Neuronal stem cell (in vitro differentiated cells): ENCODE data around the gene HSF2BP.

Experiments used
- DNase-seq: peaks from one replicate; pipeline ENCODE4 v3.0.0-alpha.2; 2013; ENCODE audit warnings: low spot score
- H2AFZ ChIP-seq: one replicate; pipeline ENCODE4 v1.6.1; 2013; ENCODE audit warnings: mild to moderate bottlenecking, low read length, inconsistent platforms
- H2AK5ac ChIP-seq: 2 replicates; pipeline ENCODE4 v1.6.1; 2013; ENCODE audit warnings: low read depth, mild to moderate bottlenecking, inconsistent platforms, low read length, moderate library complexity, mixed read lengths
- H2BK120ac ChIP-seq: 2 replicates; pipeline ENCODE4 v1.6.1; 2013; ENCODE audit warnings: low read depth, mild to moderate bottlenecking, inconsistent platforms, low read length, moderate library complexity, mixed read lengths
- H2BK12ac ChIP-seq: one replicate; pipeline ENCODE4 v1.6.1; 2013; ENCODE audit warnings: low read length, inconsistent platforms
- H2BK15ac ChIP-seq: 2 replicates; pipeline ENCODE4 v1.6.1; 2013; ENCODE audit warnings: mild to moderate bottlenecking, low read length, inconsistent platforms, mixed read lengths
- H2BK5ac ChIP-seq: one replicate; pipeline ENCODE4 v1.6.1; 2013; ENCODE audit warnings: inconsistent platforms, mild to moderate bottlenecking, low read length, moderate library complexity
- H3K14ac ChIP-seq: one replicate; pipeline ENCODE4 v1.6.1; 2013; ENCODE audit warnings: low read length, inconsistent platforms
- H3K18ac ChIP-seq: 2 replicates; pipeline ENCODE4 v1.6.1; 2013; ENCODE audit warnings: low read length, inconsistent platforms
- H3K23ac ChIP-seq: 2 replicates; pipeline ENCODE4 v1.6.1; 2013; ENCODE audit warnings: low read depth, mild to moderate bottlenecking, mixed read lengths, low read length, inconsistent platforms; ENCODE audit not compliant: poor library complexity
- H3K27ac ChIP-seq: replicated peaks from 3 replicates; pipeline ENCODE4 v1.5.1; 2013; ENCODE audit warnings: low read length, inconsistent platforms
- H3K27me3 ChIP-seq, 3 experiments: 2 replicates each; pipeline ENCODE4 v1.6.1; 2013; ENCODE audit warnings: low read length in 3 of 3, mild to moderate bottlenecking in 2 of 3, inconsistent platforms in 1 of 3, low read depth in 1 of 3, mixed read lengths in 1 of 3, moderate library complexity in 1 of 3; ENCODE audit not compliant: control insufficient read depth in 3 of 3, insufficient read depth in 3 of 3
- H3K36me3 ChIP-seq, 2 donors: replicated peaks in 1 of 2; 2 replicates each; pipeline ENCODE4 v1.6.1; 2013; ENCODE audit warnings: low read length in 2 of 2; ENCODE audit not compliant: control insufficient read depth in 2 of 2, insufficient read depth in 2 of 2
- H3K4ac ChIP-seq: 2 replicates; pipeline ENCODE4 v1.6.1; 2013; ENCODE audit warnings: inconsistent platforms, mild to moderate bottlenecking, low read length, moderate library complexity
- H3K4me1 ChIP-seq, 2 donors: 1 replicate in 1 of 2; 2 replicates in 1 of 2; pipeline ENCODE4 v1.6.1; 2013; ENCODE audit warnings: low read length in 2 of 2, low read depth in 1 of 2; ENCODE audit not compliant: control insufficient read depth in 2 of 2, insufficient read depth in 1 of 2
- H3K4me2 ChIP-seq: one replicate; pipeline ENCODE4 v1.6.1; 2013; ENCODE audit warnings: mild to moderate bottlenecking, low read length, inconsistent platforms; ENCODE audit not compliant: insufficient read depth, poor library complexity, severe bottlenecking
- H3K4me3 ChIP-seq, 2 donors: 2 replicates each; pipeline ENCODE4 v1.5.1; 2013; ENCODE audit warnings: low read length in 2 of 2, mild to moderate bottlenecking in 2 of 2, inconsistent platforms in 1 of 2, moderate library complexity in 1 of 2
- H3K79me1 ChIP-seq: one replicate; pipeline ENCODE4 v1.6.1; 2013; ENCODE audit warnings: low read depth, mild to moderate bottlenecking, inconsistent platforms, low read length, moderate library complexity
- H3K9ac ChIP-seq: one replicate; pipeline ENCODE4 v1.6.1; 2013; ENCODE audit warnings: mild to moderate bottlenecking, low read depth, low read length, inconsistent platforms; ENCODE audit not compliant: poor library complexity
- H3K9me3 ChIP-seq, 2 donors: replicated peaks in 1 of 2; 2 replicates each; pipeline versions ENCODE3 to v1.6.1; 2013; ENCODE audit warnings: low read length in 2 of 2, mild to moderate bottlenecking in 2 of 2, inconsistent platforms in 1 of 2, low read depth in 1 of 2, mixed read lengths in 1 of 2, moderate library complexity in 1 of 2; ENCODE audit not compliant: control insufficient read depth in 2 of 2, insufficient read depth in 1 of 2
- H4K8ac ChIP-seq: one replicate; pipeline ENCODE4 v1.6.1; 2013; ENCODE audit warnings: low read depth, mild to moderate bottlenecking, inconsistent platforms, low read length, moderate library complexity
- H4K91ac ChIP-seq: one replicate; pipeline ENCODE4 v1.6.1; 2013; ENCODE audit warnings: low read length, low read depth, mild to moderate bottlenecking, inconsistent platforms; ENCODE audit not compliant: poor library complexity
- WGBS, 2 donors: extraction: QIAGEN DNeasy Blood & Tissue Kit; methylation state at CpG; one replicate each; pipeline ENCODE4 v1.1.7; 2013; ENCODE audit warnings: missing lambda C conversion rate in 2 of 2, mixed read lengths in 1 of 2; ENCODE audit not compliant: insufficient read length in 2 of 2, insufficient replicate concordance in 1 of 2; ENCODE audit errors: extremely low coverage in 2 of 2; 5-methylcytosine and 5-hydroxymethylcytosine counted together

The HSF2BP gene

DNA sequence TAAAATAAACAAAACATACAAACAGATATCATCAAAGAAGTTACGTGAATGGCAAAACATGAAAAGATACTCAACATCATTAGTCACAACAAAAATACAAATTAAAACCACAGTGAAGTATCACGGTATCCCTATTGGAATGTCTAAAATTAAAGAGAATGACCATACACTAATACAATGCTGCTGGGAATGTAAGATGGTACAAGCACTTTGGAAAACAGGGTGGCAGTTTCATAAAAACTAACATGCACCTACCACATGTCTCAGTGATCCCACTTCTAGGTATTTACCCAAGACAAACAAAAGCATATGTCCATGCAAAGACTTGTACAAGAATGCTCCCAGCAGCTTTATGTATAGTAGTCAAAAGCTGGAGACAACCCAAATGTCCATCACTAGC lies 69.1 kb downstream of the HSF2BP start:
- Histone ChIP-seq H2BK12ac (no peak overlapping the region), H2AFZ (no peak overlapping the region), H2BK15ac (no peak overlapping the region), H3K27ac (no peak overlapping the region), H3K36me3 (no peaks in the 10 kb centered on the region), H3K79me1 (no peaks in the 10 kb centered on the region), H2BK120ac (no peak overlapping the region), H3K4me1 (peaks cover 9 to 20% of the 10 kb centered on the region in 2 donors), H3K4me2 (no peak overlapping the region), H2AK5ac (no peak overlapping the region), H3K4ac (no peak overlapping the region), H4K8ac (no peak overlapping the region), H3K9ac (no peak overlapping the region), H3K23ac (no peak overlapping the region), H3K4me3 (no peak overlapping the region), H3K9me3 (peaks cover 0 to 2% of the 10 kb centered on the region in 2 donors), H3K27me3 (no peaks in the 10 kb centered on the region), H4K91ac (no peak overlapping the region), H3K18ac (no peak overlapping the region), H3K14ac (no peak overlapping the region), H2BK5ac (no peak overlapping the region)
- WGBS, 2 donors: no CpG with 5 or more reads among the region's 2 CpGs
- no peak for DNase-seq

DNA sequence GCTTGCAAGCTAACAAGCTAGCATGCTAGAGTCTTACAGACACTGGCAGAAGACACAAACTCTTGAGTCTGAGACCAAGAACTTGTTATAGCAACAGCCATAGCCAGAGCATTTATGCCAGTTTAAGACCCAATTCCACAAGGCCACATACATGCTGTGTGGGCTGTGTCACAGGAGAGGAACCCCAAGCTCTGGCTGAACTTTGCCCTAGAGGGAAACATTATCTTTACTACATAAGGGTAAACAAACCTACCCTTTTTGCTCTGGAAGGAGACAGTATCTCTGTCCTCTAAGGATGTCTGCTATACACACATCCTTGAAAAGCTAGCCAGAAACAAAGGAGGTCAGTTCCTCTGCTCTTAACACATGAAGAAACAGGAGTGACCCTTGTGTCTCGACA lies 70.3 kb downstream of the HSF2BP start:
- no peak for DNase-seq
- H3K14ac ChIP-seq: no peak overlapping the region
- WGBS, 2 donors: no CpG with 5 or more reads among the region's 1 CpG
- peaks cover 0 to 4% of the 10 kb centered on the region in 2 donors for H3K9me3 ChIP-seq
- no peak overlapping the region for H3K9ac ChIP-seq
- no peak overlapping the region for H3K4ac ChIP-seq
- no peak overlapping the region for H3K18ac ChIP-seq
- peaks cover 9 to 20% of the 10 kb centered on the region in 2 donors for H3K4me1 ChIP-seq
- no peak overlapping the region for H2AK5ac ChIP-seq
- no peaks in the 10 kb centered on the region for H3K79me1 ChIP-seq
- no peak overlapping the region for H3K4me2 ChIP-seq
- H3K27ac ChIP-seq: no peak overlapping the region
- no peak overlapping the region for H4K91ac ChIP-seq
- H3K27me3 ChIP-seq: no peaks in the 10 kb centered on the region
- H3K4me3 ChIP-seq: no peak overlapping the region
- no peak overlapping the region for H2AFZ ChIP-seq
- no peak overlapping the region for H2BK5ac ChIP-seq
- H3K36me3 ChIP-seq: no peaks in the 10 kb centered on the region
- H3K23ac ChIP-seq: no peak overlapping the region
- no peak overlapping the region for H2BK15ac ChIP-seq
- H4K8ac ChIP-seq: no peak overlapping the region
- no peak overlapping the region for H2BK120ac ChIP-seq
- no peak overlapping the region for H2BK12ac ChIP-seq

DNA sequence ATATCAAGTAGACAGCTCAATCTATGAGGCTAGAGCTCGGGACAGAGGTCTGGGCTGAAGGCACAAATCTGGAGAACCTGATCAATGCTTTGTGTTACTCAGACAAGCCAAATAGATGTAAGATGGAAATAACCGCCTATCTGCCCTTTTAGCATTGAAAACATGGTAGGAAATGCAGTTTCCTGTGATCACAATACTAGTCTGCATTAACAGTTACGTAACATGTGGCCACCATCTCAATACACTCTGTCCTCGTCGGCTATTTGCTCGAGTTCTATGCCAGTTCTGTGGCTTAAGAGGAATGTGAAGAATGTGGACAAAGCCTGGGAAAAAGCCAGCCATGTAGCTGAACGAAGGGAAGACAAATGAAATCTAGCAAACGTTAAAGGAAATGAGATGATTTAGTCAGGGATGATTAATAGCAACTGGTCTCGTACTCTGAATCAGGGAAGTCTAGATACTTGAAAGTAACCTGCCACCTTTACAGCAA lies 73.3 kb downstream of the HSF2BP start:
- H2BK12ac ChIP-seq: no peak overlapping the region
- H3K14ac ChIP-seq: no peak overlapping the region
- H2BK5ac ChIP-seq: no peak overlapping the region
- WGBS, 2 donors: no CpG with 5 or more reads among the region's 9 CpGs
- no peak overlapping the region for H3K4me3 ChIP-seq
- H2AK5ac ChIP-seq: no peak overlapping the region
- no peak overlapping the region for H2BK120ac ChIP-seq
- peaks cover 0 to 4% of the 10 kb centered on the region in 2 donors for H3K9me3 ChIP-seq
- peak overlapping the region; percentile 28 for H3K27ac ChIP-seq
- H3K9ac ChIP-seq: no peak overlapping the region
- H2AFZ ChIP-seq: peak overlapping the region; percentile 53
- no peak overlapping the region for H4K91ac ChIP-seq
- H3K36me3 ChIP-seq: no peaks in the 10 kb centered on the region
- no peak overlapping the region for H2BK15ac ChIP-seq
- H3K27me3 ChIP-seq: no peaks in the 10 kb centered on the region
- no peak overlapping the region for H3K23ac ChIP-seq
- H3K79me1 ChIP-seq: no peaks in the 10 kb centered on the region
- peak; percentile 38 for DNase-seq
- H3K4ac ChIP-seq: no peak overlapping the region
- no peak overlapping the region for H3K18ac ChIP-seq
- peaks cover 4 to 9% of the 10 kb centered on the region in 2 donors for H3K4me1 ChIP-seq
- H3K4me2 ChIP-seq: no peak overlapping the region
- H4K8ac ChIP-seq: no peak overlapping the region

DNA sequence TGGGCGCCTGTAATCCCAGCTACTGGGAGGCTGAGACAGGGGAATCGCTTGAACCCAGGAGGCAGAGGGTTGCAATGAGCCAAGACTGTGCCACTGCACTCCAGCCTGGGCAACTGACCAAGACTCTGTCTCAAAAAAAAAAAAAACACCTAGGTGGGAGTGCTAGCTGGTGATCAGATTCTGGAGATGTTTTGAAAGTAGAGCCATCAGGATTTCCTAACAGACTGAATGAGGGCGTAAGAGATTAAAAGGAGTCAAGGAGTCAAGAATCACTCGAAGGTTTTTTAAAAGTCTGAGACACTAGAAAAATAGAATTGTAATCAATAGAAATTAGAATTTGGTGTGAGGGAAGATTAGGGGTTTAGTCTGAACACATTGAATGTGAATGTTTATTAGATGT lies 73.8 kb downstream of the HSF2BP start:
- no peak overlapping the region for H2AK5ac ChIP-seq
- peaks cover 4 to 9% of the 10 kb centered on the region in 2 donors for H3K4me1 ChIP-seq
- H3K4me3 ChIP-seq: no peak overlapping the region
- H3K27ac ChIP-seq: no peak overlapping the region
- no peak overlapping the region for H4K91ac ChIP-seq
- H2BK12ac ChIP-seq: no peak overlapping the region
- H3K18ac ChIP-seq: peak overlapping the region; percentile 9
- no peak for DNase-seq
- no CpG with 5 or more reads among the region's 4 CpGs for WGBS, 2 donors
- no peak overlapping the region for H4K8ac ChIP-seq
- H3K9ac ChIP-seq: no peak overlapping the region
- H3K36me3 ChIP-seq: no peaks in the 10 kb centered on the region
- peak overlapping the region; percentile 53 for H2AFZ ChIP-seq
- no peaks in the 10 kb centered on the region for H3K79me1 ChIP-seq
- H2BK5ac ChIP-seq: no peak overlapping the region
- no peak overlapping the region for H2BK120ac ChIP-seq
- H3K27me3 ChIP-seq: no peaks in the 10 kb centered on the region
- no peak overlapping the region for H3K14ac ChIP-seq
- peaks cover 0 to 4% of the 10 kb centered on the region in 2 donors for H3K9me3 ChIP-seq
- H3K4me2 ChIP-seq: no peak overlapping the region
- no peak overlapping the region for H3K4ac ChIP-seq
- no peak overlapping the region for H3K23ac ChIP-seq
- H2BK15ac ChIP-seq: no peak overlapping the region
